Aorta (tissue), 5 donors: Measurements from ENCODE around the gene CLTCL1. TPM values are rescaled to one million over a fixed set of nuclear protein-coding genes. Genes with fewer than 3 reads are reported as not detected.

ENCODE experiments used
- ATAC-seq: fragments of 200-7000 bp; cut with Tn5 transposase; one replicate; pipeline ENCODE4 v1.9.1; 2022; ENCODE audit warnings: moderate library complexity; ENCODE audit not compliant: low FRiP score
- DNase-seq, 2 donors: peaks; one replicate each; pipeline ENCODE4 v3.0.0-alpha.2; 2020
- H3K27ac ChIP-seq, 2 donors: one replicate each; pipeline ENCODE4 v1.5.1; 2013; ENCODE audit warnings: low read length in 2 of 2, mild to moderate bottlenecking in 2 of 2, moderate library complexity in 2 of 2, control low read depth in 1 of 2, inconsistent platforms in 1 of 2, low read depth in 1 of 2
- H3K27me3 ChIP-seq, 2 donors: one replicate each; pipeline ENCODE4 v1.6.1; 2013; ENCODE audit warnings: control low read depth in 1 of 2, low read length in 1 of 2, mild to moderate bottlenecking in 1 of 2, moderate library complexity in 1 of 2; ENCODE audit not compliant: insufficient read depth in 2 of 2, control insufficient read depth in 1 of 2
- H3K36me3 ChIP-seq, 2 donors: one replicate each; pipeline ENCODE4 v1.6.1; 2013; ENCODE audit warnings: control low read depth in 1 of 2, low read length in 1 of 2, mild to moderate bottlenecking in 1 of 2; ENCODE audit not compliant: insufficient read depth in 2 of 2, control insufficient read depth in 1 of 2
- H3K4me1 ChIP-seq, 2 donors: one replicate each; pipeline ENCODE4 v1.6.1; 2013; ENCODE audit warnings: low read length in 2 of 2, control low read depth in 1 of 2, mild to moderate bottlenecking in 1 of 2, moderate library complexity in 1 of 2; ENCODE audit not compliant: insufficient read depth in 2 of 2, control insufficient read depth in 1 of 2
- H3K4me3 ChIP-seq, 2 donors: one replicate each; pipeline ENCODE4 v1.5.1; 2013; ENCODE audit warnings: low read length in 2 of 2, control low read depth in 1 of 2, mild to moderate bottlenecking in 1 of 2
- H3K9me3 ChIP-seq: one replicate; pipeline ENCODE4 v1.6.1; 2013; ENCODE audit warnings: mild to moderate bottlenecking, low read length; ENCODE audit not compliant: control insufficient read depth
- WGBS, 2 donors: extraction: QIAGEN DNeasy Blood & Tissue Kit; methylation state at CpG; one replicate each; pipeline ENCODE4 v1.1.7; 2013; 5-methylcytosine and 5-hydroxymethylcytosine counted together
- intact Hi-C, 2 donors: fragments of 100-400 bp; cut with DNase I; formaldehyde crosslinking; loops; one replicate each; pipeline versions ENCODE4 v1.14.2 to v1.15.0; 2022
- polyA plus RNA-seq, 2 donors: library from polyadenylated mRNA; stranded (reverse); fragments of 200-250 nt; gene quantifications; one replicate each; pipeline ENCODE4 v1.2.3, GENCODE V29; 2013
- total RNA-seq, 2 donors: library from RNA; stranded (reverse); fragmentation: NEBNext Ultra II Directional; extraction: Animal tissue kit (Norgen Biotek cat#: 25700); gene quantifications; one replicate each; pipeline ENCODE4 v1.2.1, GENCODE V29; 2021
- donor health status: healthy with polysubstance abuse.
- donor health status: Bipolar disorder and iron deficiency.
- donor health status: DM: no; HTN: no; CAD: no.
- donor health status: DM: no; HTN: no; CAD: no.
- donor health status: DM: yes; HTN: yes; CAD: no.

CLTCL1 gene
- total and polyA plus RNA-seq, 4 donors, result 0.25 to 8.1 (median 7.0) TPM

GRCh38 chr22:19136915-19137314 lies 154.6 kb downstream of the CLTCL1 start:
- no peak for ATAC-seq
- 93 to 94% methylated on average over 10 of the region's 10 CpGs for WGBS, 2 donors
- H3K36me3 ChIP-seq, result peaks cover 0 to 10% of the 10 kb centered on the region in 2 donors
- H3K27me3 ChIP-seq, result no peaks in the 10 kb centered on the region
- no peaks in the 10 kb centered on the region for H3K9me3 ChIP-seq
- no peak overlapping the region for H3K4me3 ChIP-seq
- no peaks in the 10 kb centered on the region for H3K4me1 ChIP-seq
- intact Hi-C loops, result no loop called here
- H3K27ac ChIP-seq, result no peak overlapping the region
- DNase-seq, result peak in 1 of 2 donors; percentile 57

GRCh38 chr22:19134874-19135273 lies 156.6 kb downstream of the CLTCL1 start:
- no peak overlapping the region for H3K27ac ChIP-seq
- intact Hi-C loops, result no loop called here
- H3K9me3 ChIP-seq, result no peaks in the 10 kb centered on the region
- no peak overlapping the region for H3K4me3 ChIP-seq
- no peaks in the 10 kb centered on the region for H3K27me3 ChIP-seq
- DNase-seq (peak in 1 of 2 donors; percentile 37), ATAC-seq (no peak)
- 89 to 94% methylated on average over 14 to 18 of the region's 18 CpGs for WGBS, 2 donors
- no peaks in the 10 kb centered on the region for H3K4me1 ChIP-seq
- H3K36me3 ChIP-seq, result peaks cover 0 to 7% of the 10 kb centered on the region in 2 donors

- WGBS, 2 donors, result 93 to 94% methylated on average over 21 of the region's 21 CpGs
Measured at GRCh38 chr22:19134176-19134831, 157.2 kb downstream of the CLTCL1 start.

GRCh38 chr22:19133561-19133960 lies 158.0 kb downstream of the CLTCL1 start:
- peaks cover 0 to 3% of the 10 kb centered on the region in 2 donors for H3K36me3 ChIP-seq
- no peaks in the 10 kb centered on the region for H3K4me1 ChIP-seq
- H3K27me3 ChIP-seq, result no peaks in the 10 kb centered on the region
- DNase-seq (no peak), ATAC-seq (no peak)
- intact Hi-C loops, result no loop called here
- no peak overlapping the region for H3K27ac ChIP-seq
- no peak overlapping the region for H3K4me3 ChIP-seq
- H3K9me3 ChIP-seq, result no peaks in the 10 kb centered on the region
- WGBS, 2 donors, result 88 to 95% methylated on average over 13 of the region's 13 CpGs

More at GRCh38 chr22:19134176-19134831, 157.2 kb downstream of the CLTCL1 start:
- H3K4me1 ChIP-seq, result no peaks in the 10 kb centered on the region
- DNase-seq (no peak), ATAC-seq (no peak)
- no peaks in the 10 kb centered on the region for H3K9me3 ChIP-seq
- H3K36me3 ChIP-seq, result peaks cover 0 to 5% of the 10 kb centered on the region in 2 donors
- intact Hi-C loops, result no loop called here
- H3K27ac ChIP-seq, result no peak overlapping the region
- no peaks in the 10 kb centered on the region for H3K27me3 ChIP-seq
- H3K4me3 ChIP-seq, result no peak overlapping the region

GRCh38 chr22:19132693-19133400 lies 158.7 kb downstream of the CLTCL1 start:
- no peak for DNase-seq

GRCh38 chr22:19132153-19132552 lies 159.4 kb downstream of the CLTCL1 start:
- ATAC-seq, result no peak
- WGBS, 2 donors, result 94 to 96% methylated on average over 20 of the region's 20 CpGs
- H3K36me3 ChIP-seq, result peaks cover 0 to 3% of the 10 kb centered on the region in 2 donors

More at GRCh38 chr22:19132693-19133400, 158.7 kb downstream of the CLTCL1 start:
- no peak overlapping the region for H3K4me3 ChIP-seq
- no peak overlapping the region for H3K27ac ChIP-seq
- no peaks in the 10 kb centered on the region for H3K27me3 ChIP-seq
- no peak for ATAC-seq
- H3K36me3 ChIP-seq, result peaks cover 0 to 3% of the 10 kb centered on the region in 2 donors
- intact Hi-C loops, result no loop called here
- no peaks in the 10 kb centered on the region for H3K4me1 ChIP-seq
- no peaks in the 10 kb centered on the region for H3K9me3 ChIP-seq
- 86 to 89% methylated on average over 9 of the region's 9 CpGs for WGBS, 2 donors

GRCh38 chr22:19131685-19132015 lies 159.9 kb downstream of the CLTCL1 start:
- Histone ChIP-seq H3K9me3 (no peaks in the 10 kb centered on the region), H3K4me3 (no peak overlapping the region), H3K27ac (no peak overlapping the region), H3K4me1 (no peaks in the 10 kb centered on the region), H3K27me3 (no peaks in the 10 kb centered on the region), H3K36me3 (peaks cover 0 to 3% of the 10 kb centered on the region in 2 donors)
- WGBS, 2 donors, result 96 to 97% methylated on average over 19 of the region's 19 CpGs
- no peak for ATAC-seq
- DNase-seq, result no peak
- intact Hi-C loops, result no loop called here

More at GRCh38 chr22:19132153-19132552, 159.4 kb downstream of the CLTCL1 start:
- H3K27ac ChIP-seq, result no peak overlapping the region
- H3K27me3 ChIP-seq, result no peaks in the 10 kb centered on the region
- no peaks in the 10 kb centered on the region for H3K9me3 ChIP-seq
- intact Hi-C loops, result no loop called here
- H3K4me3 ChIP-seq, result no peak overlapping the region
- DNase-seq, result no peak
- no peaks in the 10 kb centered on the region for H3K4me1 ChIP-seq

GRCh38 chr22:19130959-19131684 lies 160.4 kb downstream of the CLTCL1 start, which contains the start of gene TSSK2:
TSS of gene TSSK2 (plus strand) at chr22:19131308. CDS start at chr22:19131400, 92 bp downstream.
- intact Hi-C loops, result no loop called here
- H3K27ac ChIP-seq, result no peak within 1 kb of the TSS
- DNase-seq (no peak), ATAC-seq (no peak)
- no peaks in the 10 kb centered on the region for H3K27me3 ChIP-seq
- H3K36me3 ChIP-seq, result peaks cover 0 to 3% of the 10 kb centered on the region in 2 donors
- H3K9me3 ChIP-seq, result no peaks in the 10 kb centered on the region
- 82 to 84% methylated on average over 27 of the region's 27 CpGs for WGBS, 2 donors
- H3K4me1 ChIP-seq, result no peaks in the 10 kb centered on the region
- H3K4me3 ChIP-seq, result no peak within 1 kb of the TSS
